NCI-H2029 treated with DMSO at 0.1 percent for 48 hours (cell line): ENCODE data around the gene TRMT11.
"Not testable (repeated sequence)": the region's sequence is repeated elsewhere in the genome, so short reads cannot be mapped to it uniquely, and the experiment has no call there.

Source experiments
- DNase-seq: peaks from one replicate; lab custom pipeline; 2025; lab: John Stamatoyannopoulos, UW

TRMT11 gene

GRCh38 chr6:125986301-125987025 lies at the start of gene TRMT11:
TRMT11 (plus strand) TSS chr6:125986540; CDS start chr6:125986551, 11 bp downstream.
- peak; percentile 96 for DNase-seq

- DNase-seq = no peak
These were observed 47.3 kb upstream of the TRMT11 start for GRCh38 chr6:125939026-125939425.

DNA sequence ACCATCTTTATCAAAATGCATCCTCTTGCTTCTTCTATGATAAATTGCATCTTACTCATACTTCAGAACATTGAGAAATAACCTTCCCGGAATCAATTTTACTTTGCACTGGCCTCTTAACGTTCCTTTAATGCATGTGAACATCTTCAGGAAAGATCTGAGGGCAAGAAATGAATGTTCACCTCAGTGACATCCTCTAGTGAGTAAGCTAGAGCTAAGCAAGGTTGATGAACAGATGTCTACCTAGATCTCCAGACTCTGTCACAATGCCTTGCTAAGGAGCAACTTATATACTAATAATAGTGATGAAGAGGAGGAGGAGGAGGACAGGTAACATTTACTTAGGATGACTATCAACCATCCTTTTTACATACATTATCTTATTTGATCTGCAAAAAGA lies 46.5 kb upstream of the TRMT11 start:
- no peak for DNase-seq

GRCh38 chr6:125940247-125941041 lies 45.9 kb upstream of the TRMT11 start:
- no peak for DNase-seq

- DNase-seq = no peak
These were observed 43.4 kb upstream of the TRMT11 start for GRCh38 chr6:125942672-125943527.

DNA sequence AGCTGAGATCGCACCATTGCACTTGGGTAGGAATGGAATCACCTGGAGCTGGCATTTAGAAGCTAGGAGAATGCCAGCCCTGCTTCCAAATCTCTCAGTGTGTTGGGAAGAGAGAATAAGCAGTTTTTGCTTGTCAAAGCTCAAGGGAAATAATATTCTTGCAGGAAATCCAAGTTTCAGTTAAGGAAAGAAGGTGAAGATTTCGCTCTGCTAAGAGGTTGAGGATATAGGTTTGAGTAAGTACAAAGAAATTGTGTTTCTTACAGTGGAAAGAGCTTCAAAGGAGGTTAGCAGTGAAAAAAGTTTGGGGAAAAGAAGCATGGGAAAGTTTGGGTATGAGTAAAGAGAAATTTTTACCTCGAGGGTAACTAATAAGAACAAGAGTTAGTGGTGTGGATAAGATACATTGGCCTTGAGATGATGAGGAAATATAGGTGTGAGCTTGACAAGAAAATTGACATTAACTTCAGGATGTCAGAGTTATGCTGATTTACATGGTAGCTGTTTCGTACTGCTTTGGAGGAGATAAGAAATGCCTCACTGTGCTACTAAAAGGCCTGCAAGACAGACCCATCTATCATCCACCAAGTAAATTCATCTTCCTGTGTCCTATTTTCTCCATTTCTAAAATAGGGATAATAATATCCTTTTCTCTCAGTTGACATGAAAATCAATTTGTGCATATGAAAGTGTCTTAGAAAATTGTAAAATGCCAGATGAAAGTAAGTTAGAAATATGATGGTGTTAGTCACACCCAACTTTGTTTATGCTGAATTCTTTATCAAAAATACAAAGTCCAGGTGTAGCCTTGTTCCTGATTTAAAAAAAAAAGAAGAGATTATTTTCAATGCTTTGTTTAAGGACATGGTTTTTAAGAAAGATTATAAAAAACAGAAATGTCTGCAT lies 42.6 kb upstream of the TRMT11 start:
- DNase-seq = no peak

- DNase-seq = peak; percentile 87
These were observed 41.9 kb upstream of the TRMT11 start for GRCh38 chr6:125944434-125944816.

DNA sequence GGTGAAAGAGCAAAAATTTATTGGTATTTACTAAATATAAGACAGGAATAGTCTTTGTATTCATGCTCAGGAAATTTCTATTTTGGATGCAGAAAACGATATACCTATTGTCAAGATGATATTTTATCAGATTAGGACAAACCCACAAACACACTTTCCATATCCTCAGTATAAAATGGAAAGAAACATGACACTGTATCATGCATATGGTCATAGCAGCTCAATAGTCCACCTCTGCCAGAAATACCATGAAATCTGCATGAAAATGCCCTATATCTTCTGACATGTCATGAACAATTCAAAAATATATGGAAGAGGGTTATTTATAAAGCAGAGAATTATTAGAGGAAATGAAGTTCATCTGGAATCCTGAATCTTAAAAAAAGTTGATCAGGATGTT lies 41.4 kb upstream of the TRMT11 start:
- no peak for DNase-seq

DNA sequence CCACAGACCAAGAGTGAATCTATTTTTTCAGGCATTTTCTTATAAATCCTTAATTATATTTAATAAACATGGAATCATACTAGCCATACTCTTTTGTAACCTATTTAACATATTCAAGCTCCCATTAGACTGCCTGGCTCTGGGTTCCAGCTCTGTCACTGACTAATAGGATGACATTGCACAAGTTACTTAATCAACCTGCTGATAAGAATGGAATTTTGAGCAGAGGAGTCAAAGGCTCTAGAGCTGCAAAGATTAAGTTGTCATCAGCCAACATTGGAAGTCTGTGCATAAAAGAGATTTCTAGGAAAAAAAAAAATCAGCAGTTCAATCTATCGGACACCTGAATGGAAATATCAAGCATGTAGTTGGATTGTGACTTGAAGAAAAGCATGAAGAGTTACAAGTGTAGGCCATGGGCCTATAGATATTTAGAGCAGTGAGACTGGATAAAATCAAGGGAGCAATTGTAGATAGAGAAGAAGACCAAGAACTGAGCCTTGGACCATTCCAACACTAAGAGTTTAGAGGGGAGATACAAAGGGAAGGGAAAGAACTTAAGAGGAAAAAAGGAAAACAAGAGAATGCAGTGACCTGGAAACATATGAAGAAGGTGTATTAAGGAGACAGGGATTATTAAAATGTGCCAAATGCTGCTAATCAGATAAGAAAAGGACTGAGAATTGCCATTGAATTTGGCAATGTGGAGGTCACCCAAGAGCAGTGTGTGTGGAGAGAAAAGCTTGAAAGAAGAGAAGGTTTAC lies 40.8 kb upstream of the TRMT11 start:
- no peak for DNase-seq

DNA sequence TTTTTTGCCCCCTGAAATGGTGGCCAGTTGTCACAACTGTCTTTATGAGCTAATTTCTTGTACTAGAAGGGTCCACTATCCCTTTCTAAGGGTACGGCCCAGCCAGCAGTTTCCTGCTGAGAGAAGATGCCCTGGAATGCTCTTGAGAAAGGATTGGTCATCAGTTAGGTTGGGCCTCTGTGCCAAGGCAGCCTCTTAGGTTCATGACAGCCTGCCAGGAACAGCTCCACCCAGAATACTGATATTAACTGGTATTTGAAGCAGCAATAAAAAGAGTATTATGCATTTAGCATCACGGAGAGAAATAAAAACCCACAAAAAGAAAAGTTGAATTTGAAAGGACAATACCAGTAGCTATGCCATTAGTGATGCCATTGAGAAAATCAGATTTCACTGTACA lies 38.7 kb upstream of the TRMT11 start:
- no peak for DNase-seq

GRCh38 chr6:125948455-125948854 lies 37.9 kb upstream of the TRMT11 start:
- DNase-seq = no peak

DNA sequence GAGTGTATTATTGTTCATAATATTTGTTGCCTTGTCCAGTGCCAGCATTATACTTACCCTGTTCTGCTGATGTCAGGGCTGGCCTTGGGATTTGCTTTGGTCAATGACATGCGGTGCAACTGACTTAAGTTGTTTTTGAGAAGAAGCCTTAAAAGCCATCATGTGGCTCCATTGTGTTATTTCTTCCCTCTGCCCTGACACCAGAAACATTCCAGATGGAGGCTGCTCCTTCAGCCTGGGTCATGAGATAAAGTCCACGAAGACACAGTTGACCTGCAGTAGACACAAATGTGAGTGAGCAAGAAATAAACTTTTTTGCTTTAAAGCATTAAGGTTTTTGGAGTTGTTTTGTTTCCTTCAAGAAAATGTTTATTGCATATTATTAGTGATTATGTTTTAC lies 37.3 kb upstream of the TRMT11 start:
- DNase-seq = no peak

- DNase-seq = no peak
These were observed 36.0 kb upstream of the TRMT11 start for GRCh38 chr6:125950293-125950692.

DNA sequence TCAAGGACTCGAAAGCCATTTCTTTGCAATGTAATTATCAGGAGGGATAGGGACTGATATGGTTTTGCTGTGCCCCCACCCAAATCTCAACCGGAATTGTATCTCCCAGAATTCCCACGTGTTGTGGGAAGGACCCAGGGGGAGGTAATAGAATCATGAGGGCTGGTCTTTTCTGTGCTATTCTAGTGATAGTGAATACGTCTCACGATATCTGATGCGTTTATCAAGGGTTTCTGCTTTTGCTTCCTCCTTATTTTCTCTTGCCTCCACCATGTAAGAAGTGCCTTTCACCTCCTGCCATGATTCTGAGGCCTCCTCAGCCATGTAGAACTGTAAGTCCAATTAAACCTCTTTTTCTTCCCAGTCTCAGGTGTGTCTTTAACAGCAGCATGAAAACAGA lies 35.6 kb upstream of the TRMT11 start:
- not testable (repeated sequence) for DNase-seq

- DNase-seq = no peak
These were observed 35.0 kb upstream of the TRMT11 start for GRCh38 chr6:125951323-125951722.

GRCh38 chr6:125952764-125953501 lies 33.4 kb upstream of the TRMT11 start:
- no peak for DNase-seq

DNA sequence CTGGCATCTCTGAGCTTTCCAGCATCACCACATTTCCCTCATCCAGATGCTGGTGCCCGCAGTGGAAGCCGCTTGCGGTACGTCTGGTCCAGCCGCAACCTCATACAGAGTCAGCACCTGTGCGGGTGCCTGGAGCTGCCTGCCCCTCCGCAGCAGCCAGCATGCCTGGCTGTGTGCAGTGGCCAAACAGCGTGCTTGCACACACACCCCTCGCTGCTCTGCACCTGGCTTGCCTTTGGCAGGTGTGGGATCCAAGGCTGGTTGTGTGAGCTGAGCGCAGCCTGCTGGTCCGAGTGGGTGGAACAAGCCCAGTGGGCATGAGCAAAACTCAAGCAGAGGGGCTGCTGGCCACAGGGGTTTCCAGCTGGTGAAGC lies 32.9 kb upstream of the TRMT11 start:
- DNase-seq = no peak

DNA sequence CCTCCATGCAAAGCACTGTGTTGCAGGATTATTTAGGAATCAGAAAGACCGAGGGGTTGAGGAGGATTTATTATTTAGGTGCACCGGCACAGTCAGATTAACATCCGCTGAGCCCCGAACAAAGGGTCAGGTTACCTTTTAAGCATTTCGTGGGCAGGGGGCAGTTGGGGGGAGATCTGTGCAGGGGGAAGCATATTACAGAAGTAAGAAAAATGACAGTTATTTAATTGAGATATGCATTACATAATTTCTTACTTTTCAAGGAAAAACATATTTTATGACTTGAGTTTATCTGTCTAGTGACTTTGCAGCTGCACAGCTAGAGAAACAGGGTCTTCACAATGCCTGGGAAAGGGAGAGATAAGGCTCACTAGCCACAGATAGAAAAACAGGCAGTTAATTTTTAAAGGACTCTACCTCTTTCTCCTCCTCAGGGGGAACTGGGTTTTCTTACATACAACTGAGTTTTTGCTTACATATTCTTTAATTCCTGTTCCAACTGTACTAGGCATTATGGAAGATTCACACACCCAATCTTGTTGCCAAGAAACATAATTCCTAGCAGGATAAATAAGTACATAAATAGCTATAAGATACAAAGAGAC lies 31.5 kb upstream of the TRMT11 start:
- DNase-seq = no peak

GRCh38 chr6:125955973-125956372 lies 30.4 kb upstream of the TRMT11 start:
- DNase-seq = no peak
